ENCODE results near the gene AP3S1. TPM values are rescaled to one million over a fixed set of nuclear protein-coding genes. Genes with fewer than 3 reads are reported as not detected.

AP3S1 gene
- total RNA-seq, 2 experiments from 2014 or later: 76.0 to 89.5 TPM

- no peak for TF ChIP-seq CTCF (conservative IDR thresholded peaks at IDR 0.05; ENCODE audit: low read length)
- peak; percentile 17; the same call in 1 of the 2 replicates for TF ChIP-seq EZH2phosphoT487 (IDR thresholded peaks at IDR 0.05; ENCODE audit: borderline replicate concordance, low read depth, low read length)
- no peaks in the 10 kb centered on the region for H4K20me1 ChIP-seq (ENCODE audit: insufficient read depth, low read length)
- BruUV-seq (replicated peaks): no TSS peak
- H3K79me2 ChIP-seq (ENCODE audit: insufficient read depth, low read depth, low read length): no peaks in the 10 kb centered on the region
- no peak overlapping the region for H3K4me3 ChIP-seq (ENCODE audit: low read depth, low read length, poor library complexity, severe bottlenecking)
- H3K4me1 ChIP-seq (ENCODE audit: insufficient read depth, low read length, poor library complexity, severe bottlenecking): no peaks in the 10 kb centered on the region
- no peaks in the 10 kb centered on the region for H3K9me3 ChIP-seq (ENCODE audit: low read length)
- no peaks in the 10 kb centered on the region for H3K9me2 ChIP-seq (ENCODE audit: insufficient read depth, low read length)
- intact Hi-C loops (cut with micrococcal nuclease; ENCODE audit: unreplicated experiment): no loop called here
- no peak for DNase-seq (ENCODE audit: low spot score)
- H3K27ac ChIP-seq (ENCODE audit: low read depth, low read length, poor library complexity, severe bottlenecking): no peak overlapping the region
- no peaks in the 10 kb centered on the region for H3K36me3 ChIP-seq (ENCODE audit: insufficient read depth, low read length)
- no peak overlapping the region for H2AFZ ChIP-seq (ENCODE audit: low read length)
- ChIA-PET CTCF (ENCODE audit: unreplicated experiment) (no interaction called here), POLR2A (interaction anchor here (0.6 kb wide), 1 partner anchor 11 kb away, joined by 6 read pairs; no protein-coding TSS in a partner anchor)
- H3K4me2 ChIP-seq (ENCODE audit: low read length): no peak overlapping the region
These were observed 26.0 kb upstream of the AP3S1 start for GRCh38 chr5:115815693-115816225.

DNA sequence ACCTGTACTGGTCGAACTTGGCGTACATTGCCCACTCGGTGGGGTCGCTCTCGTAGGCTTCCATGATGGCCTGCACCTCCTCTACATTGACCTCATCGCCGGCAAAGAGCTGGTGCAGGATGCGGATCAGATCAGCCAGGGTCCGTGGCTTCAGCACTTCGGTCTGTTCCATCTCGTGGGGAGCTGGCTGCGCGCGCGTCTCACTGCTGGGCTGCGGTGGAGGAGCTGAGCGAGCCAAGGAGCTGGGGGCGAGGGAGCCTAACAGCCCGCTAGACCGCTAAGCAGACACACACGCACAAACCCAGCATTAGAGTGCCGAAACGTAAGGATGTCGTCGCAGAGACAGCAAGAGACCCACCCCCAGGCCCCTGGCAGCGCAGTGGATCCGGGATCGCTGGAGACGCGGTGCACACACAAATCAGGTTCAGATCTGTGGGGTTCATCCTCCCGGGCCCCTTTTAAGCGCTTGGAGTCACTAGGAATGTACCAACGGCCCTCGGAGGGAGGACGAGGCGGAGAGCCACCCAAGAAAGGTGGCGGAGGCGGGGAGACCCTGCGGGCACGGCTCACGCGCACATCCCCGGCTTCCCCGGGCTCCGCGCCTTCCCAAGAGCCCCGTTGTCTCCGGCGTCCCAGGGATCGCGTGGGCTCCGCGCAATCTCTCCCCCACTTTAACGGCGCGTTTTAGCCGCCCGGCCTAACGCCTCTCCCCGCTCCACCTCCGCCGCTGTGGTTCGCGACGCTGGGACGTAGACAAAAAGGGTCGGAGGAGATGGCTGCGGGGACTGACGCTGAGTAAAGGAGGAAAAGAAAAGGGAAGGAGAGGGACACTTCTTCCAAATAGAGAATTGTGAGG lies 25.3 kb upstream of the AP3S1 start, which contains the start of gene CDO1:
Gene CDO1, minus strand, starts transcription at position 434 of the 856 bp plus-strand sequence. Its CDS starts 262 bp downstream, at position 172.
- Histone ChIP-seq H3K79me2 (ENCODE audit: insufficient read depth, low read depth, low read length) (no peaks in the 10 kb centered on the region), H3K9me2 (ENCODE audit: insufficient read depth, low read length) (no peaks in the 10 kb centered on the region), H4K20me1 (ENCODE audit: insufficient read depth, low read length) (no peaks in the 10 kb centered on the region), H3K9me3 (ENCODE audit: low read length) (no peaks in the 10 kb centered on the region), H3K4me1 (ENCODE audit: insufficient read depth, low read length, poor library complexity, severe bottlenecking) (no peaks in the 10 kb centered on the region), H3K27ac (ENCODE audit: low read depth, low read length, poor library complexity, severe bottlenecking) (no peak within 1 kb of the TSS), H3K4me2 (ENCODE audit: low read length) (no peak within 1 kb of the TSS), H3K36me3 (ENCODE audit: insufficient read depth, low read length) (no peaks in the 10 kb centered on the region), H2AFZ (ENCODE audit: low read length) (no peak within 1 kb of the TSS), H3K4me3 (ENCODE audit: low read depth, low read length, poor library complexity, severe bottlenecking) (no peak within 1 kb of the TSS)
- intact Hi-C loops (cut with micrococcal nuclease; ENCODE audit: unreplicated experiment): no loop called here
- no peak for DNase-seq (ENCODE audit: low spot score)
- CTCF ChIA-PET (ENCODE audit: unreplicated experiment): no interaction called here
- BruUV-seq (replicated peaks): no TSS peak
- TF ChIP-seq CTCF (conservative IDR thresholded peaks at IDR 0.05; ENCODE audit: low read length) (no peak), EZH2phosphoT487 (IDR thresholded peaks at IDR 0.05; ENCODE audit: borderline replicate concordance, low read depth, low read length) (no peak)
- POLR2A ChIA-PET: interaction anchor here (0.6 kb wide), 1 partner anchor 10 kb away, joined by 6 read pairs; no protein-coding TSS in a partner anchor

GRCh38 chr5:115817386-115817785 lies 24.3 kb upstream of the AP3S1 start:
- BruUV-seq (replicated peaks): no TSS peak
- Histone ChIP-seq H3K36me3 (ENCODE audit: insufficient read depth, low read length) (no peaks in the 10 kb centered on the region), H3K27ac (ENCODE audit: low read depth, low read length, poor library complexity, severe bottlenecking) (no peak overlapping the region), H3K9me2 (ENCODE audit: insufficient read depth, low read length) (no peaks in the 10 kb centered on the region), H3K79me2 (ENCODE audit: insufficient read depth, low read depth, low read length) (no peaks in the 10 kb centered on the region), H3K9me3 (ENCODE audit: low read length) (no peaks in the 10 kb centered on the region), H2AFZ (ENCODE audit: low read length) (no peak overlapping the region), H3K4me1 (ENCODE audit: insufficient read depth, low read length, poor library complexity, severe bottlenecking) (no peaks in the 10 kb centered on the region), H4K20me1 (ENCODE audit: insufficient read depth, low read length) (no peaks in the 10 kb centered on the region), H3K4me2 (ENCODE audit: low read length) (no peak overlapping the region), H3K4me3 (ENCODE audit: low read depth, low read length, poor library complexity, severe bottlenecking) (no peak overlapping the region)
- TF ChIP-seq CTCF (conservative IDR thresholded peaks at IDR 0.05; ENCODE audit: low read length): no peak
- no peak for TF ChIP-seq EZH2phosphoT487 (IDR thresholded peaks at IDR 0.05; ENCODE audit: borderline replicate concordance, low read depth, low read length)
- ChIA-PET CTCF (ENCODE audit: unreplicated experiment) (no interaction called here), POLR2A (no interaction called here)
- intact Hi-C loops (cut with micrococcal nuclease; ENCODE audit: unreplicated experiment): no loop called here
- DNase-seq (ENCODE audit: low spot score): no peak

Measured in OCI-LY7 (cell line).